ENCODE data around the gene ZFR.
"Not testable (repeated sequence)": the region's sequence is repeated elsewhere in the genome, so short reads cannot be mapped to it uniquely, and the experiment has no call there.

Gene ZFR

DNA sequence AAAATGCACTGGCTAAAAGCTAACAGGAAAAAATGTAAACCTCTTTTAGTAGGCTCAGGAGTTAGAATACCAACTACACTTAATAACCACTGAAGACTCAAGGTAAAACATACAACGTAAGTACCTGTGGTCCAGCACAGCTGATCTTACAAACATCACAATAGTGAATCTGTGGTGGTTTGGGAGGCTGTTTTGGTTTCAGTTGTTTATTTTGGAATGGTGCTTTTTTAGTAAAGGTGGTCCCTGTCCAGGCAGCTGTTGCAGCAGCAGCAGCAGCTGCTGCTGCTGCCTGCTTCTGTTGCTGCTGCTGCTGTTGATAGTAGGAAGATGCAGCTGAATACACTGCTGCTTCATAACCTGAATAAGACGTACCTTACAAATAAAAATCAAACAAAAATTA, 37.9 kb downstream of the ZFR start:
- no peak for DNase-seq (ENCODE audit: low read depth)

DNA sequence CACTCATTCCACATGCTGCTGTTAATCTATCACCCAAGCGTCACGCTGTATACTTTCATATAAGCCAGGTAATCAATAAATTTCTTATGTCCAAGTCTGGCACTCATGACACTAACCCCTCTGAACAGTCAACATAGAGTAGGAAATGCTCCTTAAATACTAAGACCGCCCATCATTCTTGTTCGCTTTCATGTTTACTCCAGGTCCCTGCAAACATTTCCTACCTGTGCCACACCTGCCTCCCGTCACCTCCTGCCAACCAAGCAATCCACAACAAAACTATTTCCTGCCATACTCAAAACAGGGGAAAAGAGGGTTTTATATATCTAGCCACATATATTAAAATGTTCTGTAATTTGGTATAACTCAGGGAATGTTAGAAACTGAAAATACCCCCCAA, 39.0 kb downstream of the ZFR start:
- DNase-seq (ENCODE audit: low read depth), result no peak

DNA sequence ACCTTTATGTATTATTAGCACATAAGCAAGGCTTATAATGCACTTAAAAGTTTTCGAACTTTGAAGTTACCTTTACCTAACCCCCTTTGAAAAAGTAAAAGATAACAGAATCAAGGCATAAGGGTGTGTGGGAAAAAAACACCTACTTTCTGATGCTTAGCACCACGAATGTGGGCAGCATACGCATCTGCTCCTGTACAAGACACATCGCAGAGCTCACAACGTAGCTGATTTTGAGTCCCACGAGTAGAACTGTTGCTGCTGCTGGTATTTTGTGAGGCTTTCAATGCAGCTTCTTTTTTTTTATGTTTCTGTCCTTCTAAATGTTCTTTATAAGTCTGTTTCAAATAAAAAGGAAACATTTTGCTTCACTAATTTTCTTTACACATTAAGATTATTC, 40.8 kb downstream of the ZFR start:
- DNase-seq (ENCODE audit: low read depth), result no peak

DNA sequence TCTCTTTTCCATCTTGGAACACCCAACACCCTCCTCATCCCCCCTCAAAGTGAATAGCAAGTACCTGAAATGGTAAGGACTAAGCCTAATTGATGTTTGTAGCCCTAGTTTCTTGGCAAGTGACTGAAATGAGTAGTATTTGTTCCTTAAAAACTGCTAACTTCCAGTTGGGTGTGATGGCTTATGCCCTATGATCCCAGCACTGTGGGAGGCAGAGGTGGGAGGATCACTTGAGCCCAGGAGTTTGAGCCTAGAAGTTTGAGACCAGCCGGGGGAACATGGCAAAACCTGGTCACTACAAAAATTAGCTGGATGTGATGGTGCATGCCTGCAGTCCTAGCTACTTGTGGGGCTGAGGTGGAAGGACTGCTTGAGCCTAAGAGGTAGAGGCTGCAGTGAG, 44.1 kb downstream of the ZFR start:
- no peak for DNase-seq (ENCODE audit: low read depth)

GRCh38 chr5:32398754-32399153, 45.8 kb downstream of the ZFR start:
- DNase-seq (ENCODE audit: low read depth), result peak; percentile 93

- DNase-seq (ENCODE audit: low read depth), result no peak
Observed at GRCh38 chr5:32394981-32395380, 49.6 kb downstream of the ZFR start.

GRCh38 chr5:32392039-32392438, 52.5 kb downstream of the ZFR start:
- DNase-seq (ENCODE audit: low read depth), result no peak

- peak; percentile 97 for DNase-seq (ENCODE audit: low read depth)
Observed at GRCh38 chr5:32390819-32391591, 53.5 kb downstream of the ZFR start.

DNA sequence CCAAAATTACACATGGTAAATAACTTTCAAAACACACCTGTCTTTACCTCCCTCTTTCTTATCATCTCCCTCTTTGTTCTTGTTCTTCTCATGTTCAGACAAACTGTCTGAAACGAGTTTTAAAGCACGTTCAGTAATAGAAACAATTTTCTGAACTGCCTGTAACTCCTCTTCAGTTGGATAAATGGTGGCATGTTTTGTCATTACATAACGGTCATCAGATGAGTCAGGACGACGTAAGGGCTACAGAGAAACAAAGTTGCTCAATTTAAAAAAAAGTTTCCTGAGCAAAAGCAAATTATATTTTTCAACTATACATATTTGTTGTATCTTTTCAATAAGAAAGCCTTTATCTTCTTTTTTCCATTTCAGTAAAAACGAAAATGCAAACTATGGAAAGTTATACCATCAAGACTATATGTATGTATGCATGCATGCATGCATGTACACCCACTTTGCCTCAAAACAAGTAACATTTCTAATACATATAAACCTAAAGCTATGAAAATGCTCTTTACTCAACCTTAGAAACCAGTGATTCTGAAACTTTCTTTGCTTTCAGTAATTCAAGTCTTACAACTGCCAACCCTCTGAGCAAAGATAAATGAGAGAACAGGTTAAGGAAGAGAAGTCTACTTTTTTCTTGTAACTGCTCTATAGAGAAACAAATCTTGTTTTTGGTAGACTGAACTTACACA, 56.0 kb downstream of the ZFR start:
- peak; percentile 79 for DNase-seq (ENCODE audit: low read depth)

DNA sequence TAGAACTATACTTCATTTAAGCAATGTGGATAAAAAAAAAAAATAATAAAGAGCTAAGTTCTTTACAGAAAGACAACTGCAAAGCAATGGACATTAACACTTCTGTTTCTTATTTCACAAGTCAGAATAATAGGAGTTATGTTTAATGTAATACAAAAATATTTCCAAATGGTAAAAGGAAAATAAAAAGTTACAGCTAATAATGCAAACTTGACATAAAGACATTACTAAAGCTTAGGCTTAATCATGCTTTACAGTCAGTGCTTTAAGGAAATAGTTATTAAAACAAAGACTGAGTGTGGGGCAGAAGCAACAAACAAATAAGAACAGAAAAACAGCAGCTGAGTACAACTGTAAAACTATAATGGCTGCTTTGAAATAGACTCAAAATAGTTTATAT, 56.7 kb downstream of the ZFR start:
- no peak for DNase-seq (ENCODE audit: low read depth)

DNA sequence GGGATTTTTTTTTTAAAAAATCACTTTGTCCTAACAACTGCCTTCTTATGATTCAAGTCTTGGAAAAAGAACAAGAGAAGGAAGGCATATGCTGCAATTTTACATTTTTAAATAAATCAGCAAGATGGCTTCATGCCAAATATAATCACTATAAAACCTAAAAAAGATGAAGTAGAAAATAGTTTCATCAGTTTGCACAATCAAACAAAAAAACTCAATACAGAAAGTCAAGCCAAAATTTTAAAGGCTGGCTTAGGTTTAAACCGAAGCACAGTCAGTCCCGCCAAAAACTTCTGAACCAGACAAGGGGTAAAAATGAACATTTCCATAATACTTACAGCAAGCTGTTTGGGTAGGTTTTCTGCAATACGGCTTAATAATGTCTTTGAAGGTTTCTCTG, 57.3 kb downstream of the ZFR start:
- DNase-seq (ENCODE audit: low read depth), result peak; percentile 42

DNA sequence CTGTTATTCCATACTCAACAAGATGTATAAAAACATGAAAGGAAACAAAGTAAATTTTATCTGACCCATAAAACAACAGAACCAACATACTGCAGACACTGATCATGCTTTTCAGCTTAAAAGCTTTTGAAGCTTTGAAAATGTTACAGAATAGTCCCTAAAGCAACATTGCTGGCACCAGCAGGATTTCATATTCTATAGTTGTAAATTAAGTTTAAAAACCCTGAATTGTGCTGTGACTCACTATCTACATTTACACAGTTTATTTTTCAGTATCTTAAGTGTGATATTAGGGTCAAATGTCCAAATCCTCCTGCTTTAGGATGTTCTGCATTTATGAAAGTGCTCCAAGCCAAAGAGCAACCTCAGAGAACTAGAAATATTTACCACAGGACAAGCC, 59.9 kb downstream of the ZFR start:
- no peak for DNase-seq (ENCODE audit: low read depth)

GRCh38 chr5:32383586-32383985, 61.0 kb downstream of the ZFR start:
- no peak for DNase-seq (ENCODE audit: low read depth)

- DNase-seq (ENCODE audit: low read depth), result no peak
Observed at GRCh38 chr5:32383065-32383464, 61.5 kb downstream of the ZFR start.

DNA sequence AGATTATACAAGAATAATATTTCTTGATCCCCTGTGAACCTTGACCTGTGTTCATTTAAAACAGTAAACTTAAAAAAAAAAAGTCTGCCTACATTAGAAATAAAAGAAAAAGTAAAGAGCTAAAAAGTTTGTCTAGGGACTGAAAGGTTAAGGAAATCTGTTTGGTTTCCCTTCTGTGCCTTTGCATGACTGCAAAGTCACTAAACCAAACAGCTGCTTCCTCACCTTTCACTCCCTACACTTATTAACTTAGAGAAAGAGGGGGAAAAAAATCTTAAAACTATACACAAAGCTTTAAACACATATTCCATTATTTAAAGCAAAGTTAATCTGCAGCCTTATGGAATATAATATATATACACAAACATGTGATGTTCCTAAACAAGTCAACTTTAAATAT, 65.1 kb downstream of the ZFR start:
- DNase-seq (ENCODE audit: low read depth), result no peak

GRCh38 chr5:32378966-32379365, 65.6 kb downstream of the ZFR start:
- peak; percentile 41 for DNase-seq (ENCODE audit: low read depth)

GRCh38 chr5:32369542-32370155, 74.9 kb downstream of the ZFR start:
- peak; percentile 34 for DNase-seq (ENCODE audit: low read depth)

GRCh38 chr5:32369032-32369431, 75.5 kb downstream of the ZFR start:
- no peak for DNase-seq (ENCODE audit: low read depth)

DNA sequence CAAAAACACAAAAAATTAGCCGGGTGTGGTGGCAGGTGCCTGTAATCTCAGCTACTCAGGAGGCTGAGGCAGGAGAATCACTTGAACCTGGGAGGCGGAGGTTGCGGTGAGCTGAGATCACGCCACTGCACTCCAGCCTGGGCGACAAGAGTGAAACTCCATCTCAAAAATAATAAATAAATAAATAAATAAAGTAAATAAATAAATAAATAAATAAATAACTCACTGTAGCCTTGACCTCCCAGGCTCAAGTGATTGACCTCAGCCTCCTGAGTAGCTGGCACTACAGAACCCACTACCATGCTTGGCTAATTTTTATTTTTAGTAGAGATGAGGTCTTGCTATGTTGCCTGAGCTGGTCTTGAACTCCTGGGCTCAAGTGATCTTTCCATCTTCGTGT, 77.3 kb downstream of the ZFR start:
- DNase-seq (ENCODE audit: low read depth), result not testable (repeated sequence)

DNA sequence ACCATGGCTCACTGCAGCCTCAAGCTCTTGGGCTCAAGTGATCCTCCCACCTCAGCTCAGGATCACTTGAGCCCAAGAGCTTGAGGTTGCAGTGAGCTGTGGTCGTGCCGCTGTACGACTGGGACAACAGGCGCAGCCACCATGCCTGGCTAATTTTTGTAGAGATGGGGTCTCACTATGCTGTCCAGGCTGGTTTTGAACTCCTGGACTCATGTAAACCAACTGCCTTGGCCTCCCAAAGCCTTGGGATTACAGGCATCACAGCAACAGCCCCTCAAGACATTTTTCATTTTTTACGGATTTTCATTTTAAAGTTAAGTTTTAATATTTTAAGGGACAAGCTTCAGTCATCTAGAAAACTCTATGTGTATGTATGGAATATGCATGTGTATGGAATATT, 78.9 kb downstream of the ZFR start:
- DNase-seq (ENCODE audit: low read depth), result no peak

- no peak for DNase-seq (ENCODE audit: low read depth)
Observed at GRCh38 chr5:32363030-32363429, 81.5 kb downstream of the ZFR start.

DNA sequence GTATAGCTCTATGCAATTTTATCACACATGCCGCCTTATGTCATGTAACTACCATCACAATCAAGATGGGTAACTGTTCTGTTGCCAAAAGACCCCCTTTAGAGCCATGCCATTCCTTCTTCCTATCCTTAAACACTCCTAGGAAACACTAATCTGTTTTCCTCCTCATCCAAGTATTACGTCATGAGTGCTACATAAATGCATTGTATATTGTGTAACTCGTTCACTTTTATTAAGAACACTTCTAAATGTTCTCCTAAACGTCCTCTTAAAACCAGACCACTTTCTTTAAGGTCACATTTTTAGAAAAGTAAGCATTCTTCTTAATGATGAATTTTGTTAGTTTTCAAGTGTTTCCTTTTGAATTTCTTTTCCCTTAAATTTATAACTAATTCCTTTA, 82.0 kb downstream of the ZFR start:
- peak; percentile 33 for DNase-seq (ENCODE audit: low read depth)

DNA sequence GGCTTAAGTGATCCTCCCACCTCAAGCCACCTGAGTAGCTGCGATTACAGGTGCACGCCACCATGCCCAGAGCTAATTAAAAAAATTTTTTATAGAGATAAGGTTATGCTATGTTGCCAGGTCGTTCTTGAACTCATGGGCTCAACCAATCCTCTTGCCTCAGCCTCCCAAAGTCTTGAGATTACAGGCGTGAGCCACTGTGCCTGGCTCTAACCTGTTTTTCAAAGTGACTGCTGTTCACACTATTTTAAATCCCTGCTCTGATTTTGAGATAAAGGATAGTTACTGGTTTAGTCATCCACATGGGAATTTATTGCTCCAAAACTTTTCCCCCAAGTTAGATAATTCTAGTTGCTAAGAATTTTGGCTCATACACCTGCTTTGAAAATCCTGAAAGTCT, 83.6 kb downstream of the ZFR start:
- DNase-seq (ENCODE audit: low read depth), result peak; percentile 32

Data from amniotic epithelial cell (primary cell).